Lower leg skin (tissue), 4 donors: ENCODE results near the gene TPRG1L. TPM values are rescaled to one million over a fixed set of nuclear protein-coding genes. Genes with fewer than 3 reads are reported as not detected.
A peak's percentile ranks its signal among the peaks of the same experiment; 100 is the strongest.

Experiments used
- DNase-seq, 2 donors: peaks; one replicate each; pipeline ENCODE4 v3.0.0-alpha.2; 2019; ENCODE audit warnings: low spot score in 2 of 2
- H3K4me3 ChIP-seq: fragments of 200-600 bp; sonication (generic); 2 replicates; pipeline ENCODE4 v1.5.1; 2017; ENCODE audit warnings: mild to moderate bottlenecking, low read depth; ENCODE audit not compliant: poor library complexity, severe bottlenecking
- CTCF ChIP-seq, 3 donors: fragments of 450-650 bp; IDR thresholded peaks; one replicate each; pipeline ENCODE4 v1.5.1; 2016; ENCODE audit warnings: antibody characterized with exemption in 3 of 3, mild to moderate bottlenecking in 3 of 3, moderate library complexity in 2 of 3
- POLR2A ChIP-seq, 2 donors: fragments of 450-650 bp; IDR thresholded peaks; one replicate each; pipeline ENCODE4 v1.6.1; 2016 to 2017; ENCODE audit warnings: antibody characterized with exemption in 2 of 2, mild to moderate bottlenecking in 1 of 2, moderate library complexity in 1 of 2
- WGBS, 2 donors: methylation state at CpG; one replicate each; pipeline ENCODE4 v1.1.5; 2018; 5-methylcytosine and 5-hydroxymethylcytosine counted together
- intact Hi-C: fragments of 100-400 bp; cut with DNase I; formaldehyde crosslinking; loops from one replicate; pipeline ENCODE4 v1.15.0; 2023; ENCODE audit warnings: low total_unique reads
- total RNA-seq, 4 donors: library from RNA; depleted of rRNA; stranded (reverse); fragments of >200 nt; gene quantifications; one replicate each; pipeline ENCODE4 v1.1.0, GENCODE V29; 2016

TPRG1L gene
- total RNA-seq, 4 donors from 2014 or later: 44.1 to 54.3 (median 52.2) TPM

DNA sequence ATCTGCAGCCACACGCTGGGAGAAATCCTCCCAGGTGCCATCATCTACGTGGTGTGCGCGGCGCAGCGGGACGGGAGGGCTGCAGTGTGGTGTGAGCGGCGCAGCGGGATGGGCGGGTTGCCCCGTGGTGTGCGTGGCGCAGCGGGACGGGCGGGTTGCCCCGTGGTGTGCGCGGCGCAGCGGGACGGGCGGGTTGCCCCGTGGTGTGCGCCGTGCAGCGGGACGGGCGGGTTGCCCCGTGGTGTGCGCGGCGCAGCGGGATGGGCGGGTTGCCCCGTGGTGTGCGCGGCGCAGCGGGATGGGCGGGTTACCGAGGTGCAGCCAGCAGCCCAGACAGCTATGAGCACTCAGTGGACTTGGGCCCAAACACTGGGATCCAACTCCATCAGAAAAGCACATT lies 20.4 kb downstream of the TPRG1L start:
- TF ChIP-seq CTCF (IDR thresholded peaks at IDR 0.05) (no peak), POLR2A (IDR thresholded peaks at IDR 0.05) (no peak)
- 92 to 94% methylated on average over 42 to 43 of the region's 43 CpGs for WGBS, 2 donors
- intact Hi-C loops: no loop called here
- no peak overlapping the region for H3K4me3 ChIP-seq
- no peak for DNase-seq

DNA sequence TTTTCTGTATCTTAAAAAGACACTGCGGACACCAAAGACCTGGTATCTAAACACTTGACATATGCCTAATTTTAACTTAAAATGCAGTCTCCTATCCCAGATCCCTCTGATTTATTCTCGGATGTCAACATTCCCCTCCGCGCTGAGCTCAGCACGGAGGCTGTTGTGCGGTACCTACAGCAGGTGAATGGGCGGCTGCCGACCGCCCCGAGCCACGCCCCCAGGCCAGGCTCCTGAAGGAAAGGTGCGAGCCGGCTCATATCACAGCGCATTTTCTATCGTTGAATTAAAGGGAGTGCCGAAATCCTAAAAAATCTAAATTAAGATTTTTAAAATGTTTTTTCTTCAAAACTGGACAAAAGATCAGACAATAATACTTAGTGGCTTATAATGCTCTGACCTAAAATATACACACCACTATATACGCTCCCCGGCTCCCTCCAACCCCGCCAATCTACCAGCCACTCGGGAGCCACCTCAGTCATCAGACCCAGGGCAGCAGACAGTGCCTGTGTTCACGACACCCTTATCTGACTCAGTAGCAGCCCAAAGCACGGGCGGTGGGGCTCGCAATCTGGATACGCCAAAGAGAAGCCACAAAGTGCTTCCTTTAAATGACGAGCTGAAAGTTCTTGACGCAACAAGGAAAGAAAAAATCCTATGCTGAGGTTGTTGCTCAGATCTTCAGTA lies 21.0 kb downstream of the TPRG1L start:
- no peak for DNase-seq
- intact Hi-C loops: no loop called here
- H3K4me3 ChIP-seq: no peak overlapping the region
- TF ChIP-seq POLR2A (IDR thresholded peaks at IDR 0.05): no peak
- no peak for TF ChIP-seq CTCF (IDR thresholded peaks at IDR 0.05)
- 94 to 95% methylated on average over 27 of the region's 27 CpGs for WGBS, 2 donors

- 94 to 95% methylated on average over 20 of the region's 20 CpGs for WGBS, 2 donors
- no peak for DNase-seq
- intact Hi-C loops: no loop called here
- H3K4me3 ChIP-seq: no peak overlapping the region
- TF ChIP-seq CTCF (IDR thresholded peaks at IDR 0.05) (no peak), POLR2A (IDR thresholded peaks at IDR 0.05) (no peak)
Measured at GRCh38 chr1:3646596-3646995, 21.8 kb downstream of the TPRG1L start.

- intact Hi-C loops: no loop called here
- TF ChIP-seq CTCF (IDR thresholded peaks at IDR 0.05) (no peak), POLR2A (IDR thresholded peaks at IDR 0.05) (no peak)
- peak; percentile 84 to 97 for DNase-seq
- H3K4me3 ChIP-seq: peak within 1 kb of the TSS; percentile 94
- WGBS, 2 donors: 3 to 6% methylated on average over 24 to 33 of the region's 60 CpGs
Measured at GRCh38 chr1:3649342-3650247, 24.8 kb downstream of the TPRG1L start, which contains the start of gene WRAP73. WRAP73 (minus strand) TSS chr1:3650103; CDS start chr1:3649999, 104 bp downstream.

DNA sequence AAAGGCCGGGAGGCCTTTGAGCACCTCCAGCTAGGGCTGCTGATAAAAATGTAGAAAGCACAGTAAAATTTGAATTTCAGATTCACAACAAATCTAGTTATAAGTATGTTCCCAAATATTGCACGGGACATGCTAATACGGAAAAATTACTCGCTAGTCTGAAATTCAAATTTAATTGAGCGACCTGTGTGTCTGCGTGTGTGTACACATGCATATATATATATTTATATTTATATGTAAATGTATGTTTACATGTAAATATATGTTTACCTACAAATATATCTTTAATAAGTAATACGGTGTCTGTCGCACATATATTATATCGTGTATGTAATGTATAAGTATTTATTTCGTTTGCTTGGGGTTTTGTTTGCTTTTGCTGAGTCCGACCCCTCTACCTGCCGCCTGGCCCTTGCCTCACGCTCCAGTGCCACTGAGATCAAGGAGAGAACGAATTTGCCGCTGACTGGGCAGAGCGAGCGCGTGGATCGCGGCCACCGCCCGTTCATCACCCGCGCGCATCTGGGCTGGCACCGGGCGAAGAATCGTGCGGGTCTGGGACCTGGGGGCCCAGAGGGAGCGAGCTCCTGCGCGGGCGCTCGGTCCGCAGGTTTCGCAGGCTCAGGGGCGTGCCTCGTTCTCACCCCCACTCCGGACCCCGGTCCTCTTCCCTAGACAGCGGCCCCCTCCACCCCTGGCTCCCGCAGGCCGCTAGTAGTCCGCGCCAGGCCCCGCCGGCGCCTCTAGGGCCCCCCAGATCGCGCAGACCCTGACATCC lies 25.6 kb downstream of the TPRG1L start:
- no peak overlapping the region for H3K4me3 ChIP-seq
- no peak for DNase-seq
- intact Hi-C loops: no loop called here
- TF ChIP-seq CTCF (IDR thresholded peaks at IDR 0.05) (no peak), POLR2A (IDR thresholded peaks at IDR 0.05) (no peak)
- WGBS, 2 donors: 16 to 25% methylated on average over 35 to 39 of the region's 50 CpGs
